ENCODE measurements around the gene AGAP3.

- TF ChIP-seq POLR2AphosphoS5 (IDR thresholded peaks at IDR 0.05; ENCODE audit: low read depth, low read length) (no peak), REST (IDR thresholded peaks at IDR 0.05; ENCODE audit: insufficient read depth in 1 of 2, low read depth in 2 of 2, low read length in 2 of 2) (no peak)
Observed at GRCh38 chr7:151185762-151186639, 99.7 kb downstream of the AGAP3 start.

Measured in PFSK-1 (cell line).